DMS79 (cell line): ENCODE results near the gene PHACTR3.

Experiments used
- DNase-seq: peaks from one replicate; lab custom pipeline; 2025; lab: John Stamatoyannopoulos, UW

Gene PHACTR3

DNA sequence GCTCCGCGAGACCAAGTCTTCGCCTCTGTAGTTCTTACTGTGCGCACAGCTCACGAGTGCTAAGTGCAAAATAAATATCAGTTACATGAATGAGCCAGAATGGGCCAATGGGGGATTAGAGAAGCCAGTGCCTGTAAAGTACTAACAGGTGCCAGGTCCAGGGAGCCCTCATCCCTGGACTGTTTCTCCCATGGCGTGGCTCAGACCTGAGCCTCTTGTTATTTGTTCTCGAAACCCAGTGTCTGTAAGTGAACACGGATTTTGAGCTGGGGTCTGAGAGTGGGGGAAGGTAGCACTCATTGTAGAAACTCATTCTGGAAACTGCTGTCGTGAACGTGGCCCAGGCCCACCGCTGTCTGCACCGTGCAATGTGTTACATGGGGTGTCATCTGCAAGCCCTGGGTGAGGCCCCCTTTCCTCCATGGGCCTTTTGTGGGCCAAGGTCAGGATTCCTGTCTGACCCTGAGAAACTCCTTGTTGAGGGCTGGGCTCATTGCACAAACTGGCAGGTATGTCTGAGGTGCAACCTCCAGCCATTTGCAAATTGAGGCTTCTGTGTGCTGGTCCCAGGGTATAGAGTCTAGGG, 174.4 kb downstream of the PHACTR3 start:
- no peak for DNase-seq

DNA sequence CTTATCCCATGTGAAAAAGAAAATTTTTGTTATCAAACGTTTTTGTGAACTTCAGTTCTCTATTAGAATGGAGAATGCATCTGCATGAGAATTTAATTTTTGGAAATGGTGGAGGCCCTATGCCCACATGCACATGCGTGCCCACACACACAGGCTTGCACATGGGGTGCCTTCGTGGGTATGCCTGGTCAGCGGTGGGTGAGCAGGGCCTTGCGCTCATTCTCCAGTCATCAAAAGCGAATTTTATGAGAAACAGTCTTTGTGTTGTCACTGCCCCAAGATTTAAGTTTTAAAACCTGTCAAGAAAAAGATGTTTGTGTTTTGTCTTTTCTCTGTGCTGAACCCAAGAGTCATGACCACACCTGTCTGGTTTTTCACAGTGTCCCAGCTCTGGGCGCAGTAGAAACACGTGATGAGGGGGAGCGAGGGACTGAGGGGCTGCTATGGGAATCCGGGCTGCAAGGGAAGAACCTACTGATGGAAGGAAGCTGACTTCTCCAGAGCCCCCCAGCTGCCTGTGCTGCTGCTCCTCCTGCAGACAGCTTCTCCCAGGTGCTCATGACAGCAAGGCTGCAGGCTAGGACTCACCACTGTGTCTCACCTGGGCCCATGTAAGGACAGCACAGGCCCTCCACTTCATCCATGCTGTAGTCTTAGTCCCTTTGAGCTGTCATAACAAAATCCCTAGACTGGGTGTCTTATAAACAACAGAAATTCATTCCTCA, 175.5 kb downstream of the PHACTR3 start:
- DNase-seq: no peak

DNA sequence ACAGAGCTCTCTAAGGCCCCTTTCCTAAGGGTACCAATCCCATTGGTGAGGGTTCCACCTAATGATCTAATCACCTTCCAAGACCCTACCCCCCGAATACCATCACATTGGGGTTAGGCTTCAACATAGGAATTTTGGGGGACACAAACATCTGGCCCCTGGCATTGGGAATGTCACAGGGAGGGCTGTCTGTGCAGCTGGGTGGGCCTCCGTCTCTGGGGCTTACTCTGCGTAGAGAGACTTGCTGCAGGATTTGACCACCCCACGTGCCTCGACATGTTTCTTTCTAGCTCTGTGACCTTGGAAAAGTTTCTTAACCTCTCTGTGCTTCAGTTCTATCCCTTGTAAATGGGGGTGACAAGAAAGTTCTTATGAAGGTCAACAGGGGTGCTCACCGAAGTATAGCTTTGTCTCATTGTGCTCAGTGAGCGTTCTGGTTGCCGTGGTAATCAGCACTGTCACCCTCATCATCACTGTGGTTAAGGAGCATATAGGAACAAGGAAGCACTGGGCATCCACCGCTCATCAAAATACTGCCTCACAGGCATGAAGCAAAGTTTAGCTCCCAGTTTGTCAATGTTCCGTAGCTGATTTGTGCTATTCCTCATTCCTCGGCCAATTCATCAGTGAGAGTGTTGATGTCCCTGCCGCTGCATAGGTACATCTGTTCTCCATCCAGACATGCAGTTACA, 176.3 kb downstream of the PHACTR3 start:
- DNase-seq: no peak

DNA sequence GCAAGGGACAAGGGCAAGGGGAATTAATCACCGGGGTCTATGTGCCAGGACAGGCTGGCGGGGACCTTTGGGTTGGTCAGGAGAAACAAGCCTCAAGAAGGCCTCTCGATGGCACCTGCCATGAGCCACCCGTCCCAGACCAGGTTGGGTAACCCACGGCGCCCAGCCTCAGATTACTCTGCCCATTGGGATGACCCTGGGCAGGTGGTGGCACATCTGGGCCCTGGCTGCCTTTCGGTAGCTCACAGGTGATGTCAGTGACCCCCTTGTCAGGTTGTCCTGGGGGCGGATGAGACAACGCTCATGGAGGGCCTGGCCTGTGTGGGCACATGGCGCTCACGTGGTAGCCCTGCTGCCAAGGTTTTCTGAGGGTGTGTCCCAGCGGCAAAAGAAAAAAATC, 176.9 kb downstream of the PHACTR3 start:
- DNase-seq: no peak

DNA sequence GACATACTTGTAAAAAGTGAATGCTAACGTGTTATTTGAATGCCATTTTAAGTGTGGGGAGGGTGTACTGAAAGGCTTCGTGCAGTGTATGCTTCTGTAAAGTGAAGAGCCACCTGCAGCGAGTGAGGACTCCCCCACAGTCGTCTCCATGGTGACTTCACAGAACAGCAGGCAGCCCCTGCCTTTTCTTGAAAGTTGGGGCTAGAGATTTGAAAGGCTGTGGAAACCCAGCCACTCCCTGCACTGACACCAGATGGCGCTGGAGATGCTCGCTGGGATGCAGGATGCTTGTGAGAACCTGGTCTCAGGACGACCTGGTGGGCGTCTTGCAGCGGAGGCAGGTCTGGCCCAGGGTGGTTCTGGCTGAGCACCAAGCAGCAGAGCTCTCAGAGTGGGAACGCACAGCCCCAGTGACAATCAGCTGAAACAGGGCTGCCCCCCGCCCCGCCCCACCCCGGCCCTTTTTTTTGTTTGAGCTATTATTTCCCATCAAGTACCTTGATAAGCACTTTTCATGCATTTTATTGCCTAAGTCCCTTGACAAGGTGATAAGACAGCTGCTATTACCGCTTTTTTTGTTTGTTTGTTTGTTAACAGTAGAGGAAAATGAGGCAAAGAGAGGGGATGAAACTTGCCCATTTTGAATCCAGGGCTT, 178.8 kb downstream of the PHACTR3 start:
- DNase-seq: peak; percentile 60

DNA sequence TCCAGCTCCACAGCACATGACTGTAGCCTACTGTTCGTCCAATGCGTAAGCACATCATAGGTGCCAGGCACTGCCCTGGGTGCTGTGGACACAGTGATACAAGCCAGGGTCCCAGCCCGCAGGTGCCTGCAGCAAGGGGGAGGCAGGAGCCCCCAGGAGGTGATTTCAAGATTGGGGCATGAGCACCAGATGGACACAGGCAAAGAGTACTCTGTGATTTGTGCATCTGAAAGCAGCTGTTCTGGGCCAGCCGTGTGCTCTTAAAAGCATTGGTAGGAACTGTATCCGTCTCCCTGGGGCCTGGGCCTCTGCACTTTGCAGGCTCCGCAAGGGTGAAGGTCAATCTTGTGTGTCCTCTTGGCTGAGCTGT, 179.3 kb downstream of the PHACTR3 start:
- no peak for DNase-seq

DNA sequence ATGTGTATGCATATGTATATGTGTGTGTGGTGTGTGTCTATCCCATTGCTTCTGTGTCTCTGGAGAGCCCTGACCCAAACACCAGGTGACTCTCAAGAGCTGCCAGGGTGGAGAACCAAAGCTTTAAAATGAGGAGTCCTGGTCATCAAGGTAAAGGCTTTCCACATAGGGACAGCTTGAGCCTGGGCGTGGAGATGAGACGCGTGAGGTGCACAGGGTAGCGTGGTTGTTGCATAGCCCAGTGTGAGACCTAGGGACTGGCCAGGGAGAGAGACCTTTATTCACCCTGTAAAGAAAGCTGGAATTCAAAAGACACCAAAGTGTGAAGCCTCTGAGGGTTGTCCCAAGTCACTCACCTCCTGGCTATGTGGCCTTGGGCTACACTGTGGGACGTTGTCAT, 180.0 kb downstream of the PHACTR3 start:
- DNase-seq: no peak

DNA sequence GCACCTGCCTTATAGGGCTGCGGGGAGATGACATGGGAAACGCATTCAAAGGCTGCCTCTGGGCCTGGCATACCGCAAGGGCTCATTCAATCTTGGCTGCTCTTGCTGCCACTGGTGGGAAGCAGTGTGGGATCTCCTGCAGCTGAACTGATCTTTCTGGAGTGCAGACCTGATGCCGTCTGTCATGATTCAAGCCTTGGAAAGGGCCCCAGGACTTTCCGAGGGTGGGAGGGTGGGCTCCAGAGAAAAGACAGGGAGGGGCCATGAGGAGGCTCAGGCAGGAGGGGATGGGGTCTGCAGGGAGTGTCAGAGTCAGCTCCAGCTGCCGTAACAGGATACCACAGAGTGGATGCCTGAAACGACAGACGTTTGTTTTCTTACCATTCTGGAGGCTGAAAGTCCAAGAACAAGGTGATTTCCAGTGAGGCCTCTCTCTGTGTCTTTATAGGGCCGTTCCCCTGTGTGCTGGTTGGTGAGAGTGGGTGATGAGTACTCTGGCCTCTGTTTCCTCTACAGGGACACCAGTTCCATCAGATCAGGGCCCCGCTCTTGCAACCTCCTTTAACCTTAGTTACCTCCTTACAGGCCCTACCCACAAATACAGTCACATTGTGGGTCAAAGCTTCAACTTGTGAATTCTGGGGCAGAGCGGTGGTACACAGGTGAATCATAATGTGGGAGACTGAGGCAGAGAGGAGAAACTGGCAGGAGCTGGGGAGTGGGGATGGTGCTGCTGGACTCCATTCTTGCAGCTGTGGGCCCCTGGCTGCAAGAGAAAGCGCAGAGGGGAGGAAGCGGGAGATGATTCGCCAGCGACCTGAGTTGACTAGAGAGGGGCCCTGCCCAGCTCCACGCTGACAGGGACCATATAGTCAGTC, 180.7 kb downstream of the PHACTR3 start:
- no peak for DNase-seq

DNA sequence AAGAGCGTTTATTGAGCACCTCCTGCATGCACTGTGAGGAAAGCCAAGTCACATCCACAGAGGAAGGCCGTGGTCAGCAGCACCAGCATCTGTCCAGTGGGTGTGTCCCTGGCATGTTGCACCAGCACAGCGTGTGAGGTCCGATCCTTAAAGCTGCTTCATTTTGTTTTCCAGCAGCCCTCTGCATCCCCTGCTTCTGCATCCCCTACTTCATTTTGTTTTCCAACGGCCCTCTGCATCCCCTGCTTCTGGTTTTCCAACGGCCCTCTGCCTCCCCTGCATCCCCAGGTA, 181.3 kb downstream of the PHACTR3 start:
- no peak for DNase-seq

DNA sequence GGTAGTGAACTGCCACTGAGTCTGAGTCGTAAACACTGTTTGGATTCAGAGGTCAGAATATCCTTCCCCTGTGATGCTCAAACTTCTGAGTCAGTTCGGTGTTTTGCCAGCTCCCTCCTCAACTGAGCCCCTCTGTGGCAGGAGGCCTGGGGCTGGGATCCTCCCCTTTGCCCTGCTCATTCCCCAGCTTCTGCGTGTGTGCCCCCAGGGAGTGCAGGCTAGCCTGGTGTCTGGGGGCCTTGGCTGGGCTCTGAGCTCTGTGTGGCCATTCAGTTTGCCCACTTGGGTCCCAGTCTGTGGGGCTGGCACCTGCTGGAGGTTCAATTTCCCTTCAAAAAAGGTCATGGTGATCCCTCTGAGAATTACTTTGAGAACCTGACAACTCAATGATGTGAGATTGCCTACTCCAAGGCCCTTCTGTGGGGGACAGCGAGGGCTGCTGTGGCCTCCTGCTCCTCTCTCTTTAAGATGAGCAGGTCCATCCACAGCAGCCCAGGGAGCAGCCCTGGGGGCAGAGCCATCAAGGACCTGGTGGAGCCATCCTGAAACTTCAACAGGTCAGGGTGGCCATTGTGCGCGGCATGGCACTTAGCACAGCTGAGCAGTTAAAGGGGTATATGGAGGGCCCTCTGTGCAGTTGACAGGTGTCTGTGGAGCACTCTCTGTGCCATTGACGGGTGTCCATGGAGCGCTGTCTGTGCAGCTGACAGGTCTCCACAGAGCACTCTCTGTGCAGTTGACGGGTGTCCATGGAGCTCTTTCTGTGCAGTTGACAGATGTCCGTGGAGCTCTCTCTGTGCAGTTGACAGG, 181.9 kb downstream of the PHACTR3 start:
- DNase-seq: no peak

DNA sequence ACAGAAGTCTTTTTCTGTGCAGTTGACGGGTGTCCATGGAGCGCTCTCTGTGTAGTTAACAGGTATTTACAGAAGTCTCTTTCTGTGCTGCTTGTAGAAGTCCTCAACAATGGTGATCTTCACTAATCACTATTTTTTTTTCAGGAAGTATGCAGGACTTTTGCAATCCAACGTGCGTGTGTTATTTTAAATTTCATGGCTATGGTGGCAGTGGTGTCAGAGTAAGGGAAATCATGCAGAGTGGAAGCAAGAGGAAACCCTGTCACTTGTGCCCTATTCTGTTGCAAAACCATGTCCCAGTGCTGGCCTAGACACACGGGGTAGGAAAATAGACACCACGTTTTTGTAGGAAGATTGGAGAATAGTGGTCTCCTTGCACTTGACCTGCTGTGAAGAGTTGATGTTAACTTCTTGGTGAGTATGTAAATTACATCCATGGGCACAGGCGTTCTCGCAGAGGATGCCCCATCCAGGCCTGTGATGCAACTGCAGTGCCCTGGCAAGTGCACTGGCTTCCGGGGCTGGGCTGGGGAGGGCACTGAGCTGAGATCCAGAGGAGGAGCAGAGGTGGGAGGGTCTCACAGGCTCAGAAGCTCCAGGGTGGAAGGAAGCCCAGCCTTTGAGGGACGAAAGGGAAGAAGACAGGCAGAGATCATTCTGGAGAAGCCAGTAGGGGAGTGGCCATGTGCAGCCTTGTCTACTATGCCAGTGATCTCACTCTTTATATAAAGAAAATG, 182.6 kb downstream of the PHACTR3 start:
- no peak for DNase-seq

DNA sequence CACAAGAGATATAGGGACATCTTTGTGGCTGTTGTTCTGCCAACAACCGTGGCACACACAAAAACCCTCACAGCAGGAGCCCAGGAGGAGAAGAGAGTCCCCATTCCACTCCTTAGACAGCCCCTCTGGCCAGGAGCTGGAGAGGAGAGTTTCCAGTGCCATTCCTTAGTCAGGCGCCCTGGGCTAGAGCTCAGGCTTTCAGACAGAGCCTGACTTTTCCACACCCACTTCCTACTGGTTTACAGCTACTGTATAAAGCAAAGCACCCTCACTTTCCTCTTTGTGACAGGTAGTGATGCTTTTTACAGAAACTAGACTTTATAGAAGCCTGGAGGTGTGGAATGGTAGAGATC, 183.2 kb downstream of the PHACTR3 start:
- no peak for DNase-seq

DNA sequence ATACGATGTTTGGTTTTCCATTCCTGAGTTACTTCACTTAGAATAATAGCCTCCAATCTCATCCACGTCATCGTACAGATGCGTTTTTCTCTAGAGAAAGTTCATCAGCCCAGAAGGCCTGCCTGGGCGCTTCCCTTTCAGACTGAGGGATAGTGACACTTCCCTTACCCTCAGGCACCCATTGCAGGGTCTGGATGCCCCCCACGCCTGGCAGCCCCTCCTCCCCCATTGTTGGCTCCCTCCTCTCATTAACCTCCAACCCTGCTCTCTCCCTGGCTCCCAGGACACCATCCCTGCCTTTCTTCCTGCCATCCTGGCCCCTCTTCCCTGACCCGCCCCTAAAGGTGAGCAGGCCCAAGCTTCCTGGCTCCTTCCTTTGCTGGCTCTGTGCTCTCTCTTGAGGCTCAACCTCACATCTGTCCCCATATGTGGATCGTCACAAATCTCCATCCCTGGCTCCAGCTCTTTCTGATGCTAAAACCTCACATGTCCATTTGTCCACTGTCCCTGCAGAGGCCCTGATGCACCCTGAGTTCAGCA, 183.9 kb downstream of the PHACTR3 start:
- DNase-seq: no peak

DNA sequence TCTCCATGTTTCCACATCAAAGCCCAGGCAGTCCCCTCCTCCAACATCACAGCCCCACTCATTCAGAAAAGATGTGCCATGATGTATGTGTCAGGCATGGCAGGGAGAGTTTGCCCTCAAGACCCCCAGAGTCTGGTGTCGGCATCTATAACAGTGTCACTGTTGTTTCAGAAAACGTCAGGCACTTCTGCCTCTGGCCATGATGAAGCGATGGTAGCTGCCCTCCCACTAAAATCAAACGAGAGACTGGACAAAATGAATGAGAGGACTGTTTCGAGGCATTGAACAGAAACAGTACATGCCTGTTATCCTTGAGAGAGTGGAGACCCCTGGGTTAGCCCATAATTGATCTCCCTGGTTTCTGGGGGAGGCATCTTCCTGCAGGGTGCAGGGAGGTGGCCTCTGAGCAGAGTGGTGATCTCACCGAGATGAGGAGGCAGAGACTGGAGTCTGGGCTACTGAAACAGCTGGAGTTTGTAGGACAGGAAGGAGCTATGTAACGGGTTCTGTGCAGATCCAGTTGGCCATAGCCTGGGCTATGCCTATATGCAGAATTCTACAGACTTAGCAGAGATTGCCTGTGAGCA, 184.6 kb downstream of the PHACTR3 start:
- DNase-seq: no peak

DNA sequence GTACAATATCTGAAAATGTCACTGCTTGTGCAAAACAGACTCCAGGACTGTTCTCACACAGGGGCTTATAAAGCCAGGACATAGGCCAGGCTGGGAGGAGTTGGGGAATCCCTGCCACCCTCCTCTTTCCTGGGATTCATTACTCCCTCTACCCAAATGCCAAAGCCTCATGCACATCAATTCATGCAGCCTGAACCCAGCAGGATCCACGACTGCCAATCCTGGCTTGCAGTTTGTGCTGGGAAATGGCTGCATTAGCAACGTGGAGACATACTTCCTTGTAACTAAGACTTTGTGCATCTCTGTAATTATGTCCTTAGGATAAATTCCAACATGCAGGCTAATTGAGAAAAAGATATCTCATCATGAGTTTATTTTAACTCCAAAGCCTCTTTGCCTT, 185.3 kb downstream of the PHACTR3 start:
- no peak for DNase-seq

DNA sequence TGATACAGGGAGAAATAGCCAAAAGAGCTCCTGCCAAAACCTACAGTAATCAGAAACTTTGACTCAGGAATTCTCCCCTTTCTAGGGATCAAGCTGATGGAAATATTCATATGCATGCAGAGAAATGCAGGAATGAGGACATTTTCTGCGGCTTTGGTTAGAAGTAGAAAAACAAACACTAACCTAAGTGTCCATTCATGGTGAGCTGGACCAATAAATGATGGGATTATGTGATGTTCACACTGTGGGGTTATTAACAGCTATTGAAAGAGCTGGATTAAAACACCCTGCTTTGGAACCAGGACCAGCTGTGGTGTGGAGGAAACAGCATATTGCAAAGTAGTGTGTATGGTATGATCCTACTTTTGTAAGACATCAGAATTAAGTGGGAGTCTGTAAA, 186.0 kb downstream of the PHACTR3 start:
- no peak for DNase-seq

DNA sequence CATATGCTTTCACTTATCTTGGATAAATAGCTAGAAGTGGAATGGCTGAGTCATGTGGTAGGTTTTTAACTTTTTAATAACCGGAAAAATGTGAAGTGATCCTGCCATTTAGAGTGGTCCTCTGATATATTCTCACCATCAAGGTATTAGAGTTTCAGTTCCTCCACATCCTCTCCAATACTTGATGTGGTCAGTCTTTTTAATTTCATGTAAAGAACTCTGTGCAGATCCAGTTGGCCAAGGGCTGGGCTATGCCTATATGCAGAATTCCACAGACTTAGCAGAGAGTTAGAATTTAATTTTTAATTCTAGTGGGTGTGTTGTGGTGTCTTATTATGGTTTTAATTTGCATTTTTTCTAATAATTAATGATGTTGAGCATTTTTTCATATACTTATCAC, 188.0 kb downstream of the PHACTR3 start:
- DNase-seq: no peak

DNA sequence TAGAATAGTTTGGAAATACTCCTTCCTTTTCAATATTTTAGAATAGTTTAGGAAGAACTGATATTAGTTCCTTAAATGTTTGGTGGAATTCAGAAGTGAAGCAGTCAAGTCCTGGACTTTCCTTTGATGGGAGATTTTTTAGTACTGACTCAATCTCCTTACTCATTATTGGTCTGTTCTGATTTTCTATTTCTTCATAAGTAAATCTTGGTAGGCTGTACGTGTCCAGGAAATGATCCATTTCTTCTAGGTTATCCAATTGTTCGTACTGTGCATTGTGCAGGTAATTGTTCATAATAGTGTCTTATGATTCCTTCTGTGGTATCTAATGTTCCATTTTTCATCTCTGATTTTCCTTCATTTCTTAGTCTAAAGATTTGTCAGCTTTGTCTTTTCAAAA, 190.2 kb downstream of the PHACTR3 start:
- DNase-seq: no peak

DNA sequence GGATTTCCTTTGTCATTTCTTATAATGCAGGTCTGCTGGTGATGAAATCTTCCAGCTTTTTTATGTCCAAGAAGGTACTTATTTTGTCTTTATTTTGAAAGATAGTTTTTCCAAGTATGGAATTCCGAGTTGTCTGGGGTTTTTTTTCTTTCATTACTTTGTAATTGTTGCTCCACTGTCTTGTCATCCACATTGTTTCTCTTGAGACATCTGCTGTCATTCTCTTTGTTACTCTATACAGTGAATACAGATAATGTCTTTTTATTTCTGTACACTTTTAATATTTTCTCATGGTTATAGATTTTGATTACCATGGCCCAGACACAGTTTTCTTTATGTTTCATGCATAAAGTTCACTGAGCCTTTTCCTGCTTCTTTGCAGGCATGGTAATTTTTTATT, 196.0 kb downstream of the PHACTR3 start:
- no peak for DNase-seq

DNA sequence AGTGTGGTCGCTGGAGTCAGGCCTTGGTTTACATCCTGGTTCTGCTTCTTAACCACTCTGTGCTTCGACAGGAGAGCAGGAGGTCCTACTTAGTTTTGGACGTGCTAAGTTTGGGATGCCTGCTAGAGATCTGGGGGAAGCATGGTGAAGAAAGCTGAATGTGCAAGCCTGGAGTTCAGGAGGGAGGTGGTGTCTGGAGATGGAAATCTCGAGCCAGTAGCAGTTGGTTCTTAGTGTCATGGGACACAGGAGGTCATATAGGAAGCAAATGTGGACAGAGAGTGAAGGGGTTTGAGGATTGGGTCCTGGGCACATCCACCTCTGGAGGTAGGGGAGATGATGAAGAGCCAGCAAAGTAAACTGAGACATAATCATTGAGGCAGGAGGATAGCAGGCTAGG, 197.7 kb downstream of the PHACTR3 start:
- no peak for DNase-seq
